ENCODE results near the gene PARP1. TPM values are rescaled to one million over a fixed set of nuclear protein-coding genes. Genes with fewer than 3 reads are reported as not detected.

PARP1 gene
- total RNA-seq, 1 experiment from 2014 or later: 263 TPM

- no peaks in the 10 kb centered on the region for H3K27me3 ChIP-seq (replicated peaks; ENCODE audit: insufficient read depth, low read depth, low read length, poor library complexity)
- TF ChIP-seq EZH2 (IDR thresholded peaks at IDR 0.05; ENCODE audit: borderline replicate concordance, low read depth, low read length, poor library complexity, severe bottlenecking) (no peak), CTCF (conservative IDR thresholded peaks at IDR 0.05; ENCODE audit: low read depth, low read length) (no peak)
- CTCF ChIA-PET: interaction anchor here (0.7 kb wide), 1 partner anchor 180 kb away, joined by 3 read pairs; no protein-coding TSS in a partner anchor
- no peak overlapping the region for H3K4me3 ChIP-seq (ENCODE audit: low read depth, low read length, poor library complexity, severe bottlenecking)
- intact Hi-C loops (cut with micrococcal nuclease; ENCODE audit: unreplicated experiment): no loop called here
- no TSS peak for BruUV-seq (replicated peaks)
- DNase-seq (ENCODE audit: low spot score): no peak
- H3K27ac ChIP-seq (ENCODE audit: low read depth, low read length, poor library complexity, severe bottlenecking): no peak overlapping the region
- no peaks in the 10 kb centered on the region for H3K36me3 ChIP-seq (ENCODE audit: insufficient read depth, low read length, poor library complexity, severe bottlenecking)
- no peaks in the 10 kb centered on the region for H3K9me3 ChIP-seq (ENCODE audit: low read depth, low read length, poor library complexity, severe bottlenecking)
- POLR2A ChIA-PET (ENCODE audit: low non-redundant PET): no interaction called here
- H3K4me1 ChIP-seq (ENCODE audit: insufficient read depth, low read length, poor library complexity, severe bottlenecking): no peaks in the 10 kb centered on the region
Measured at GRCh38 chr1:226417350-226417749, 9.5 kb upstream of the PARP1 start.

- Histone ChIP-seq H3K4me1 (ENCODE audit: insufficient read depth, low read length, poor library complexity, severe bottlenecking) (no peaks in the 10 kb centered on the region), H3K27ac (ENCODE audit: low read depth, low read length, poor library complexity, severe bottlenecking) (no peak overlapping the region), H3K36me3 (ENCODE audit: insufficient read depth, low read length, poor library complexity, severe bottlenecking) (no peaks in the 10 kb centered on the region), H3K9me3 (ENCODE audit: low read depth, low read length, poor library complexity, severe bottlenecking) (no peaks in the 10 kb centered on the region), H3K27me3 (replicated peaks; ENCODE audit: insufficient read depth, low read depth, low read length, poor library complexity) (no peaks in the 10 kb centered on the region), H3K4me3 (ENCODE audit: low read depth, low read length, poor library complexity, severe bottlenecking) (no peak overlapping the region)
- CTCF ChIA-PET: no interaction called here
- TF ChIP-seq EZH2 (IDR thresholded peaks at IDR 0.05; ENCODE audit: borderline replicate concordance, low read depth, low read length, poor library complexity, severe bottlenecking): no peak
- TF ChIP-seq CTCF (conservative IDR thresholded peaks at IDR 0.05; ENCODE audit: low read depth, low read length): no peak
- no TSS peak for BruUV-seq (replicated peaks)
- intact Hi-C loops (cut with micrococcal nuclease; ENCODE audit: unreplicated experiment): no loop called here
- POLR2A ChIA-PET (ENCODE audit: low non-redundant PET): no interaction called here
- no peak for DNase-seq (ENCODE audit: low spot score)
Measured at GRCh38 chr1:226414098-226414698, 6.3 kb upstream of the PARP1 start.

DNA sequence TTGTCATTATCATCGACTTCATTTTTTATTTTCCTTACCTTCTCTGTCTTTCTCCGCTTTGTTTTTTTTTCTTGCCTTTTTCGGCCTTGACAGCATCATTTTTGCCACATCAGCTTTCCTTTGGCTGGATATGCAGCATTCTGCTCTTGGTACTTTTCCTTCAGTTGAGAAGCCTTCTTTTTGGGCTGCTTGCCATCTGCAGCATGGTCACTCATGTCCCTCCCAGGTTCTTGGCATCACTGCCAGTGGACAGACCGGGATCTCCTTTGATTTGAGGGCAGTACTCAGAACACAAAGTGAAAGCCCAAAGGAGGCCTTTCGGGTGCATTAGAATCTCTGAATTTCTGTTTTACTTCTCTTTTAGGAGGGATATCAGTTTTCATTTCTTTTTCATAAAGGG, 3.7 kb upstream of the PARP1 start:
- Histone ChIP-seq H3K9me3 (ENCODE audit: low read depth, low read length, poor library complexity, severe bottlenecking) (no peaks in the 10 kb centered on the region), H3K27me3 (replicated peaks; ENCODE audit: insufficient read depth, low read depth, low read length, poor library complexity) (no peaks in the 10 kb centered on the region), H3K36me3 (ENCODE audit: insufficient read depth, low read length, poor library complexity, severe bottlenecking) (no peaks in the 10 kb centered on the region), H3K4me3 (ENCODE audit: low read depth, low read length, poor library complexity, severe bottlenecking) (no peak overlapping the region), H3K27ac (ENCODE audit: low read depth, low read length, poor library complexity, severe bottlenecking) (no peak overlapping the region), H3K4me1 (ENCODE audit: insufficient read depth, low read length, poor library complexity, severe bottlenecking) (no peaks in the 10 kb centered on the region)
- no TSS peak for BruUV-seq (replicated peaks)
- intact Hi-C loops (cut with micrococcal nuclease; ENCODE audit: unreplicated experiment): no loop called here
- TF ChIP-seq EZH2 (IDR thresholded peaks at IDR 0.05; ENCODE audit: borderline replicate concordance, low read depth, low read length, poor library complexity, severe bottlenecking): no peak
- TF ChIP-seq CTCF (conservative IDR thresholded peaks at IDR 0.05; ENCODE audit: low read depth, low read length): no peak
- CTCF ChIA-PET: no interaction called here
- POLR2A ChIA-PET (ENCODE audit: low non-redundant PET): no interaction called here
- DNase-seq (ENCODE audit: low spot score): no peak

Measured in A673 (cell line).